ENCODE data around the gene PDZD11. TPM values are rescaled to one million over a fixed set of nuclear protein-coding genes. Genes with fewer than 3 reads are reported as not detected.
"Not testable (repeated sequence)": the region's sequence is repeated elsewhere in the genome, so short reads cannot be mapped to it uniquely, and the experiment has no call there.

The PDZD11 gene, protein sequence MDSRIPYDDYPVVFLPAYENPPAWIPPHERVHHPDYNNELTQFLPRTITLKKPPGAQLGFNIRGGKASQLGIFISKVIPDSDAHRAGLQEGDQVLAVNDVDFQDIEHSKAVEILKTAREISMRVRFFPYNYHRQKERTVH
- 10 to 100 TPM; 20.7 to 31.7 (median 28.3) TPM for total RNA-seq

DNA sequence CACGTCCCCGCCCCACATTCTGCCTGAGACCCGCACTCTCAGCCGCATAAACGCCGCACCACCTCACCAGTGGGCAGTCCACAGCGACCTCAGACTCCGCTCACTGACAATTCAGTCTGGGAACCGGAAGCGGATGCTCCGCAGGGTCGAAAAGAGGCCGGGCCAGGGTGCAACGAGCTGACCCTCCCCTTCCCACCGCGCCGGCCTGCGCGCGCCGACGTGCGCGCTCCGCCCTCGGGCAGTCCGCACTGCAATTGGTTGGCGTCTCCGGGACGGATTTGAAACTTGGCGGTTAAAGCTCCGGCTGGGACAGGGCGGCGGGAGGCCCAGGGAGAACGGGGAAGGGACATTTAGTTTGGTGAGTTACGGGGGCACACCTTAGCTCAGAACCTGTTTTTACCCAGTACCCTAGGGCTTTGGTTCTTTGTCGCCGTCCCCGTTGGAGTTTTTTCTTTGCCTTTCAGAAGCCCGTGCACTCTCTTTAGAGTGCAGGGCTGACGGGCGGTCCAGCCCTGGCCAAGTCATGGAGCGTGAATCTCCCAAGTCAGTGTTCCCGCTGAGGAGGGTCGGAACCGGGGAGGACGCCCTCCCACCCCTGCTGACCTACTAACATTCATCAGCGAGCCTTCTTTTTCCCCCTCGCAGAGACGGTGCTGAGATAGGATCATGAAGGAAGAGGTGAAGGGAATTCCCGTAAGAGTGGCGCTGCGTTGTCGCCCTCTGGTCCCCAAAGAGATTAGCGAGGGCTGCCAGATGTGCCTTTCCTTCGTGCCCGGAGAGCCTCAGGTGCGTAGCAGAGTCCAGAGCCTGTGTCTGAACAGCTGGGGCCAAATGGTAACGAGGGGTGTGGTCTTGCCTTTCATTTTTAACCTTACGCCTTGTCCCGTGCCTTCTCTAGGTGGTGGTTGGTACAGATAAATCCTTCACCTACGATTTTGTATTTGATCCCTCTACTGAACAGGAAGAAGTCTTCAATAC, at the start of gene PDZD11, which contains the start of gene KIF4A:
PDZD11 (minus strand) TSS at position 135 of the 978 bp plus-strand sequence. CDS start 586 bp downstream, outside the sequence.
KIF4A (plus strand) TSS at position 312 of the 978 bp plus-strand sequence; CDS start at position 667, 355 bp downstream.
- TF ChIP-seq, protein P1, sequence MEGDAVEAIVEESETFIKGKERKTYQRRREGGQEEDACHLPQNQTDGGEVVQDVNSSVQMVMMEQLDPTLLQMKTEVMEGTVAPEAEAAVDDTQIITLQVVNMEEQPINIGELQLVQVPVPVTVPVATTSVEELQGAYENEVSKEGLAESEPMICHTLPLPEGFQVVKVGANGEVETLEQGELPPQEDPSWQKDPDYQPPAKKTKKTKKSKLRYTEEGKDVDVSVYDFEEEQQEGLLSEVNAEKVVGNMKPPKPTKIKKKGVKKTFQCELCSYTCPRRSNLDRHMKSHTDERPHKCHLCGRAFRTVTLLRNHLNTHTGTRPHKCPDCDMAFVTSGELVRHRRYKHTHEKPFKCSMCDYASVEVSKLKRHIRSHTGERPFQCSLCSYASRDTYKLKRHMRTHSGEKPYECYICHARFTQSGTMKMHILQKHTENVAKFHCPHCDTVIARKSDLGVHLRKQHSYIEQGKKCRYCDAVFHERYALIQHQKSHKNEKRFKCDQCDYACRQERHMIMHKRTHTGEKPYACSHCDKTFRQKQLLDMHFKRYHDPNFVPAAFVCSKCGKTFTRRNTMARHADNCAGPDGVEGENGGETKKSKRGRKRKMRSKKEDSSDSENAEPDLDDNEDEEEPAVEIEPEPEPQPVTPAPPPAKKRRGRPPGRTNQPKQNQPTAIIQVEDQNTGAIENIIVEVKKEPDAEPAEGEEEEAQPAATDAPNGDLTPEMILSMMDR (IDR thresholded peaks at IDR 0.05) = no peak
- ATAC-seq (ENCODE audit: low FRiP score) = peak; percentile 93
- peak; percentile 34 for DNase-seq (ENCODE audit: low spot score)

DNA sequence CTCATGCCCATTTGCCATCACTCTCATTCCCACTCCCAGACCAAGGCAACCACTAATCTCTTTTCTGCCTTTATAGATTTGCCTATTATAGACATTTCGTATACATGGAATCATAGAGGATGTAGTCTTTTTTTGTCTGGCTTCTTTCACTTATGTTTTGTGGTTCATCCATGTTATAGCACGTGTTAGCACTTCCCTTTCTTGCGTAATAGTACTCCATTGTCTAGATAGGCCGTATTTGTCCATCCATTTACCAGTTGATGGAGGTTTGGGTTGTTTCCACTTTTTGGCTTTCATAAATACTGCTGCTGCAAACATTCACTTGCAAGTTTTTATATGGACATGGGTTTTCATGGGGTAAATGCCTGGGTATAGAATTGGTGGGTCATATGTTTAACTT, 48.6 kb upstream of the PDZD11 start:
- TF ChIP-seq, protein P1 (IDR thresholded peaks at IDR 0.05) = no peak
- ATAC-seq (ENCODE audit: low FRiP score) (no peak), DNase-seq (ENCODE audit: low spot score) (no peak)

DNA sequence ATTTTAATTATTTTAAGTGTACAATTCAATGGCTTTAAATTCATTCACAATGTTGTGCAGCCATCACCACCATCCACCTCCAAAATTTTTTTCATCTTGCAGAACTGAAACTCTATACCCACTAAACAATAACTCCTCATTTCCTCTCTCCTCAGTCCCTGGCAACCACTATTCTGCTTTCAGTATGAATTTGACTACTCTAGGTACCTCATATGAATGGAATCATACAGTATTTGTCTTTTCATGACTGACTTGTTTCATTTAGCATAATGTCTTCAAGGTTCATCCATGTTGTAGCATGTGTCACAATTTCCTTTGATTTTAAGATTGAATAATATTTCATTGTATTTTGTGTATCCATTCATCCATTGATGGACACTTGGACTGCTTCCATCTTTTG, 47.0 kb upstream of the PDZD11 start:
- DNase-seq (ENCODE audit: low spot score) (no peak), ATAC-seq (ENCODE audit: low FRiP score) (no peak)
- TF ChIP-seq, protein P1 (IDR thresholded peaks at IDR 0.05) = no peak

DNA sequence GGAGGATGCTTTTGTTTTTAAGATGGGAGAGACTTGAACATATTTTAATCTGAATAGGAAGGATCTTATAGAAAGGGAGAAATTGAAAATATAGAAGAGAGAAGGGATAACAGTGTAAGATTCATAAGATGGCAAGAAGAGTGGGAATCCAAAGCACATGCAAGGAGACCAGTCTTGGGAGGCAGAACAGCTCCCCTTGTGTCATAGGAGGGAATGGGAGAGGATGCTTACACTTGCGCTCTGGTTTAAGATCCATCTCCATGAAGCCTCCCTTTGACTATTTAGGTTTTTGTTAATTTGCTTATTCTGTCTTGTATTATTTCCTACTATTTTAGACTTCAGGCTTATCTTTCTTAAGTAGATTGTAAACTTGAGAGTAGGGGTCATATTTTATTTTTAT, 42.9 kb upstream of the PDZD11 start:
- TF ChIP-seq, protein P1 (IDR thresholded peaks at IDR 0.05) = no peak
- ATAC-seq (ENCODE audit: low FRiP score) (no peak), DNase-seq (ENCODE audit: low spot score) (no peak)

DNA sequence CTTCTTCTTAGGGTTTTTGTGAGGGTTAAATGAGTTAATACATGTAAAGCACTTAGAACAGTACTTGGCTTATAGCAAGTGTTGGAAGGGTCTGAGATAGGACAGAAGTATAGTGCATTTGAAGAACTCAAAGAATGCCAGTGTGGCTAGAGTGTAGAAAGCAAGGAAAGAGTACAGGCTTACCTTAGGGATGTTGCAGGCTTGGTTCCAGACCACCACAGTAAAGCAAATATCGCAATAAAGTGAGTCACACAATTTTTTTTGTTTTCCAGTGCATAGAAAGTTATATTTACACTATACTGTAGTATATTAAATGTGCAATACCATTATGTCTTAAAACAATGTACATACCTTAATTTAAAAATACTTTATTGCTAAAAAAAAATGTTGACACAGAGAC, 41.4 kb upstream of the PDZD11 start:
- ATAC-seq (ENCODE audit: low FRiP score) (no peak), DNase-seq (ENCODE audit: low spot score) (no peak)
- TF ChIP-seq, protein P1 (IDR thresholded peaks at IDR 0.05) = no peak

DNA sequence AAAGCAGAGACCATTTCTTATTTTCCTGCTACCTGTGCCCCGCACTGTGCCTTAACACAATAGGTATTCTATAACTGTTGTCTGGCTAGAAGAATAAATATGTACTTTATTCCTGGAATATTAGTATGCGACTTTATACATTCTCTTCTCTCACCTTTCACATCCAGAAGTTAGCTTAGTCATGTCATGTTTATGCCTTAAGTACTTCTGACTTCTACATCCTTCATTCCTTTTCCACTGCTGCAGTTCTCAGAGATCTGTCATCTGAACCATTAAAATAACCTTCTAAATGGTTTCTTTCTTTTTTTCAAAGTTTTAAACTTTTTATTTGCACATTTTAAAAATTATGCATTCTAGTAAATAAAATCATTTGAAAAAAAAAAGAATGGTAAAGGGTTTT, 34.6 kb upstream of the PDZD11 start:
- TF ChIP-seq, protein P1 (IDR thresholded peaks at IDR 0.05) = no peak
- ATAC-seq (ENCODE audit: low FRiP score) = no peak
- DNase-seq (ENCODE audit: low spot score) = no peak

DNA sequence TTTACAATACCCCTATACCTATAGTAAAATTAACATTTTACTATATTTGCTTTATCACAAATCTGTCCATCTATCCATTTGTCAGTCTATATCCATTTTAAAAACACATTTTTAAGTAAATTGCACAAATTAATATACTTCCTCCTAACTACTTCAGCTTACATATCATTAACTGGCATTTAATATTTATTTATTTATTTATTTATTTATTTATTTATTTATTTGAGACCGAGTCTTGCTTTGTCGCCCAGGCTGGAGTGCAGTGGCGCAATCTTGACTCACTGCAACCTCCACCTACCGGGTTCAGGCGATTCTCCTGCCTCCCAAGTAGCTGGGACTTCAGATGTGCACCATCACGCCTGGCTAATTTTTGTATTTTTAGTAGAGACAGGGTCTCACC, 33.9 kb upstream of the PDZD11 start:
- ATAC-seq (ENCODE audit: low FRiP score); DNase-seq (ENCODE audit: low spot score): not testable (repeated sequence)

All from omental fat pad (tissue), 4 donors.